Activated CD4-positive, alpha-beta T cell treated with anti-CD3 and anti-CD28 coated beads for 36 hours (primary cell): ENCODE measurements around the gene CCDC136. TPM values are rescaled to one million over a fixed set of nuclear protein-coding genes. Genes with fewer than 3 reads are reported as not detected.

Experiments used
- ATAC-seq: fragments of 200-7000 bp; cut with Tn5 transposase; one replicate; pipeline ENCODE4 v1.10.0; 2021; ENCODE audit warnings: mild to moderate bottlenecking, moderate library complexity
- CTCF ChIA-PET: fragments of 350-600 bp; sonication (Branson Sonifier 250); formaldehyde crosslinking; loops from one replicate; lab custom pipeline; 2021; ENCODE audit warnings: antibody characterized with exemption; lab: Charles Lee
- POLR2A ChIA-PET: fragments of 350-600 bp; sonication (Branson Sonifier 250); formaldehyde crosslinking; loops from one replicate; lab custom pipeline; 2021; ENCODE audit warnings: antibody characterized with exemption, inconsistent platforms; lab: Charles Lee
- DNase-seq: peaks from one replicate; pipeline ENCODE4 v3.0.0-alpha.2; 2020
- H3K27ac Mint-ChIP-seq: one replicate; pipeline ENCODE4 v1.8.0; 2021; ENCODE audit warnings: mixed read lengths
- H3K27me3 Mint-ChIP-seq: one replicate; pipeline ENCODE4 v1.8.0; 2021; ENCODE audit warnings: mixed read lengths
- H3K36me3 Mint-ChIP-seq: one replicate; pipeline ENCODE4 v1.8.0; 2021; ENCODE audit warnings: low read depth, mixed read lengths
- H3K4me1 Mint-ChIP-seq: one replicate; pipeline ENCODE4 v1.8.0; 2021; ENCODE audit warnings: mixed read lengths
- H3K4me3 Mint-ChIP-seq: one replicate; pipeline ENCODE4 v1.8.0; 2021; ENCODE audit warnings: mild to moderate bottlenecking, moderate library complexity, mixed read lengths
- H3K9me3 Mint-ChIP-seq: one replicate; pipeline ENCODE4 v1.8.0; 2021; ENCODE audit warnings: low read depth, mixed read lengths
- intact Hi-C, 2 experiments: fragments of 100-400 bp; cut with DNase I in 1 of 2; cut with micrococcal nuclease in 1 of 2; formaldehyde crosslinking; loops; one replicate each; pipeline versions ENCODE4 v1.14.2 to v1.15.1; 2022 to 2024; cut with DNase I, micrococcal nuclease
- total RNA-seq, 2 experiments: library from RNA; stranded (reverse); gene quantifications; one replicate each; pipeline ENCODE4 v1.2.3, GENCODE V29; 2021

The CCDC136 gene
- total RNA-seq, 2 experiments from 2014 or later = 6.9 to 7.7 TPM

DNA sequence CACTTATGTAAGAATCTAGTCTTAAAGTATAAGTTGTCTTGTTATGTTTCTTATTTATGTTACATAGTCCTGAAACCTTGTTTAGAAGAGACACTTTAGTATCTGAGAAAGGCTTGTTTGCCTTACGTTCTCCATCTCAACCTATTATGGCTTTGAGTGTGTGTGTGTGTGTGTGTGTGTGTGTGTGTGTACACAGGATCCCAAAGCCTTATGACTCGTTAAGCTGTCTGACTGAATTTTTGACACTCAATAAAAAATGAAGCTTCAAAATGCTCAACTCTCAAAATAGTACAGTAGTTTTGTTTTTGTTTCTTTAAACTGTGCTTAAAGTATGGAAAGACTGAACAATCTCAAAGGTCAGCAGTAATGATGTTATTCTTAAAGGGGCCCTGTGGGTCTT is 34.6 kb upstream of the CCDC136 start:
- POLR2A ChIA-PET = interaction anchor here (0.7 kb wide), 1 partner anchor 1017 kb away, joined by 4 read pairs; no protein-coding TSS in a partner anchor
- Mint-ChIP-seq H3K9me3 (no peaks in the 10 kb centered on the region), H3K36me3 (peaks cover 41% of the 10 kb centered on the region), H3K27me3 (no peaks in the 10 kb centered on the region), H3K27ac (no peak overlapping the region), H3K4me3 (no peak overlapping the region), H3K4me1 (peaks cover 5% of the 10 kb centered on the region)
- DNase-seq (no peak), ATAC-seq (no peak)
- CTCF ChIA-PET = interaction anchor here (0.9 to 1.4 kb wide), 5 partner anchors 15 to 611 kb away, joined by 3 read pairs; no protein-coding TSS in a partner anchor
- intact Hi-C loops = no loop called here

DNA sequence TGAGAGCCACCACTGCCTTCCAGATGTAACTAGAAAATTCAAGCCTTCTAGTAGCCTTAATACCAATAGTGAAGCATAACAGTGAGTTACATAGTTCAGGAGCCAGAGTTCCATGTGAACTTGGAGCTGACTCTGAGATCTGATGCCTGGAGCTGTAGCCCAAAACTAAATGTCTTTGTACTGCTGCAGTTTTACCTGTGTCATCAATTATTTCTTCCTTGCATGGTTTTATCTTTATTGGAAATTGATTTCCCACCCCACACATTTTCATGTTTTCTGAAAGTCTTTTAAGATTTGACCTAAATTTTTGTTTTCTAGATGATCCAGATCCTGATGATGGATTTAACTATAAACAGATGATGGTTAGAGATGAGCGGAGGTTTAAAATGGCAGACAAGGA is 33.2 kb upstream of the CCDC136 start:
- ChIA-PET CTCF (interaction anchor here (0.6 kb wide), 1 partner anchor 125 kb away, joined by 3 read pairs; no protein-coding TSS in a partner anchor), POLR2A (interaction anchor here (0.6 to 1.4 kb wide), 2 partner anchors 19 to 526 kb away, joined by 3 to 4 read pairs; partner anchors contain the start of gene CALU)
- ATAC-seq (no peak), DNase-seq (no peak)
- H3K27me3 Mint-ChIP-seq = no peaks in the 10 kb centered on the region
- no peaks in the 10 kb centered on the region for H3K9me3 Mint-ChIP-seq
- H3K27ac Mint-ChIP-seq = no peak overlapping the region
- peaks cover 39% of the 10 kb centered on the region for H3K36me3 Mint-ChIP-seq
- no peak overlapping the region for H3K4me3 Mint-ChIP-seq
- intact Hi-C loops = no loop called here
- H3K4me1 Mint-ChIP-seq = peaks cover 5% of the 10 kb centered on the region

DNA sequence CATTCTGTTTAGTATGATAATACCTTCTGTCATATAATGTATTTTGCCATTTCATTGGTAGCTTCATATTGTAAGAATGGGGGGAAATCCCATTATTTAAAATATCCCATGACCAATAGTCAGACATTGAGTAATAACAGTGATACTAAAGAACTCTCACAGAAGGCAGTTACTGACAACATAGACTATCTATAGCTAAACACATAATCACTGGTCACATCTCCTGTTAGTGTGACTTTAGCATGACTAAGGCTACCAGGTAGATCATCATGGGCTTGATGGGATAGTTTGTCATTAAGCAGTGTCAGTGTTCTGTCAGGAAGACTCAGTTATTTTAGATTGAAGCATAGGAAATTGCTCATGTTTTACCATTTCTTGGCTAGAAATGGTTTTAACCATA is 32.5 kb upstream of the CCDC136 start:
- ChIA-PET CTCF (interaction anchor here (0.6 kb wide), 1 partner anchor 35 kb away, joined by 3 read pairs; no protein-coding TSS in a partner anchor), POLR2A (interaction anchor here (1.4 kb wide), 1 partner anchor 20 kb away, joined by 4 read pairs; the partner anchor contains the start of gene CALU)
- ATAC-seq = peak; percentile 60
- no peak for DNase-seq
- Mint-ChIP-seq H3K27me3 (no peaks in the 10 kb centered on the region), H3K4me3 (no peak overlapping the region), H3K9me3 (no peaks in the 10 kb centered on the region), H3K27ac (no peak overlapping the region), H3K36me3 (peaks cover 37% of the 10 kb centered on the region), H3K4me1 (peaks cover 5% of the 10 kb centered on the region)
- intact Hi-C loops = no loop called here

DNA sequence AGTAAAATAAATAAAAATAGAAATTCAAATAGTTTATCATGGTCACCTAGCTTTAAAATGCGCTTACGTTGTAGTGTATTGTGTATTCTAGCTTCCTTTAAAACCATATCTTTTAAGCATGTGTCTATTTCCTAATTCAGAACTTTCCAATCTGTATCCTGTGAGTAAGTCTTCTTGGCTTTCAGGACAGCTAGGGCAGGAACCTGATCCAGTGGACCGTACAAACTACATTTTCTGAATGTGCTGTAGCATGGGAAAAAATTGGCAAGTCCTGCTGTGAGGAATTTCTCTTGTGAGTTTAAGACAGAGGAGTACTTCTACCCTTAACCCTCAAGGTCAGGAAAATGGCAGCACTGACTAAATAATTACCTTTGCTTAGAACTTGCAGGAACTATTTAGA is 28.2 kb upstream of the CCDC136 start:
- no peaks in the 10 kb centered on the region for H3K27me3 Mint-ChIP-seq
- no peak overlapping the region for H3K27ac Mint-ChIP-seq
- intact Hi-C loops = no loop called here
- DNase-seq (no peak), ATAC-seq (no peak)
- ChIA-PET CTCF (no interaction called here), POLR2A (interaction anchor here (0.6 kb wide), 1 partner anchor 11 kb away, joined by 4 read pairs; no protein-coding TSS in a partner anchor)
- no peaks in the 10 kb centered on the region for H3K4me1 Mint-ChIP-seq
- H3K4me3 Mint-ChIP-seq = no peak overlapping the region
- H3K36me3 Mint-ChIP-seq = peaks cover 35% of the 10 kb centered on the region
- H3K9me3 Mint-ChIP-seq = no peaks in the 10 kb centered on the region

DNA sequence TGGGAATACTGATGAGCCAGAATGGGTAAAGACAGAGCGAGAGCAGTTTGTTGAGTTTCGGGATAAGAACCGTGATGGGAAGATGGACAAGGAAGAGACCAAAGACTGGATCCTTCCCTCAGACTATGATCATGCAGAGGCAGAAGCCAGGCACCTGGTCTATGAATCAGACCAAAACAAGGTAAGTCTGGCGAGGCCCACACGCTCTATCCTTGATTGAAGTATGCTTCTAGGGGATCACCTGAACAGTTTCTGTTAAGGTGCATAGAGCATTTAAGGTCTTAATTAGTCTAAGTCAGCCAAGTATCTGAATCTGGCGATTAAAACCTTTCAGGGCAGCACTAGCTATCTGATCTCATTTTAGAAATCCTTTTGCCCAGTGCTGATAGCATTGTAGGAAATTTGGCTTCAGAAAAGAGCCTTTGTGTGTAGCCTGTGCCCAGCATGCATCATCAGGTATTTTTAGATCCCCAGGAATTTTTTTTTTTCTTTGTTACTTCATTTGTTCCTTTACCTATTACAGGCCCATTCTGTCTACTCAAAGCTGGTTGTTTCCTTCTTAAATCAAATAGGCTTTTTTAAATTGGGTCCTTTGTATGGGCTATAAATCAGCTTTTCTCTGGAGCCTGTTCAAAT is 24.2 kb upstream of the CCDC136 start:
- no peaks in the 10 kb centered on the region for H3K4me1 Mint-ChIP-seq
- H3K27ac Mint-ChIP-seq = no peak overlapping the region
- intact Hi-C loops = no loop called here
- CTCF ChIA-PET = interaction anchor here (0.7 kb wide), 1 partner anchor 19 kb away, joined by 3 read pairs; no protein-coding TSS in a partner anchor
- H3K4me3 Mint-ChIP-seq = no peak overlapping the region
- peaks cover 48% of the 10 kb centered on the region for H3K36me3 Mint-ChIP-seq
- ATAC-seq = no peak
- DNase-seq = no peak
- no peaks in the 10 kb centered on the region for H3K9me3 Mint-ChIP-seq
- H3K27me3 Mint-ChIP-seq = no peaks in the 10 kb centered on the region
- POLR2A ChIA-PET = no interaction called here

DNA sequence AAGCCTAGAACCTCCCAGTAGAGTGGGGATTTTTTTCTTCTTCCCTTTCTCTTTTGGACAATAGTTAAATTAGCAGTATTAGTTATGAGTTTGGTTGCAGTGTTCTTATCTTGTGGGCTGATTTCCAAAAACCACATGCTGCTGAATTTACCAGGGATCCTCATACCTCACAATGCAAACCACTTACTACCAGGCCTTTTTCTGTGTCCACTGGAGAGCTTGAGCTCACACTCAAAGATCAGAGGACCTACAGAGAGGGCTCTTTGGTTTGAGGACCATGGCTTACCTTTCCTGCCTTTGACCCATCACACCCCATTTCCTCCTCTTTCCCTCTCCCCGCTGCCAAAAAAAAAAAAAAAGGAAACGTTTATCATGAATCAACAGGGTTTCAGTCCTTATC is 21.5 kb upstream of the CCDC136 start:
- Mint-ChIP-seq H3K27me3 (no peaks in the 10 kb centered on the region), H3K36me3 (peaks cover 60% of the 10 kb centered on the region), H3K9me3 (no peaks in the 10 kb centered on the region), H3K4me3 (no peak overlapping the region), H3K4me1 (no peaks in the 10 kb centered on the region), H3K27ac (no peak overlapping the region)
- intact Hi-C loops = no loop called here
- POLR2A ChIA-PET = no interaction called here
- ATAC-seq (no peak), DNase-seq (no peak)
- CTCF ChIA-PET = interaction anchor here (0.7 to 1.1 kb wide), 2 partner anchors 9 to 17 kb away, joined by 3 read pairs; no protein-coding TSS in a partner anchor

DNA sequence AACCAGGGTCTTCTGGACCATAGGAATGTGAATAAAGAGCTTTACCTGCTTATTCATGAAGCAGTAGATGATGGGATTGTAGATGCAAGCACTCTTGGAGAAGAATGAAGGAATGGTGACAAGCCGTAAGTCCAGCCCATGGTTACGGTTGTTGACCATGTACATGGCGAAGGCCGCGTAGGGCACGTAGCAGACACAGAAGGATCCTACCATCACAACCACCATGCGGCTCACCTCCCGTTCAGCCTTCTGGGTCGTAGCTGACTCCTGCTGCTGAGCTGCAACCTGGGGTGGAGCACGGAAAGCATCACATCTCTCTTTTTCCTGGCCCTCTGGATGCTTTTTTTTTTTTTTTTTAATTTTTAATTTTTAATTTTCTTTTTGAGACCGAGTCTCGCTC is 18.2 kb upstream of the CCDC136 start:
- Mint-ChIP-seq H3K27ac (no peak overlapping the region), H3K36me3 (peaks cover 46% of the 10 kb centered on the region)

DNA sequence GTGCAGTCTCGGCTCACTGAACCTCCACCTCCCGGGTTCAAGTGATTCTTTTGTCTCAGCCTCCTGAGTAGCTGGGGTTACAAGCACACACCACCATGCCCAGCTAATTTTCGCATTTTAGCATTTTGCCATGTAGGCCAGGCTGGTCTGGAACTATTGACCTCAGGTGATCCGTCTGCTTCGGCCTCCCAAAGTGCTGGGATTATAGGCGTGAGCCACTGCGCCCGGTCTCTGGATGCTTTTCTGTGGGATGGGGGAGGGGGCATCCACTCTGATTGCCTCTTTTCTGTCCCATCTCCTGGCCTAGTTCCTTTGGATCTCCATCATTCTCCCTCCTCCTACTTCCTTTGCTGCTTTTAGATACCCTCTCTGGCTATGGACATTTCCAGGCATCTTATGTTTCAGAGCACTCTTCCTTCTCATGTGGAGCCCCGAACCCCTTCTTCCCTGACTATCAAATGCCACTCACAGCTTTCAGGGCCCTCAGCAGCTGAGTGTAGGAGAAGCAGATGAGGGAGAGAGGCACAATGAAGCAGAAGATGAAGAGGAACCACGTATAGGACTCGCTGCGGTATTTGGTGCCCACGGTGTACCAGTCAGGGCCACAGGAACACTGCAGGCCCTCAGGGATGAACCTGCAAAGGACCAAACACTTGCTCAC is 17.6 kb upstream of the CCDC136 start:
- no peaks in the 10 kb centered on the region for H3K27me3 Mint-ChIP-seq
- ATAC-seq = no peak
- ChIA-PET CTCF (interaction anchor here (0.5 kb wide), 1 partner anchor 77 kb away, joined by 3 read pairs; no protein-coding TSS in a partner anchor), POLR2A (no interaction called here)
- intact Hi-C loops = no loop called here
- peaks cover 42% of the 10 kb centered on the region for H3K36me3 Mint-ChIP-seq
- no peak for DNase-seq
- peaks cover 17% of the 10 kb centered on the region for H3K9me3 Mint-ChIP-seq
- H3K4me3 Mint-ChIP-seq = no peak overlapping the region
- H3K4me1 Mint-ChIP-seq = peaks cover 13% of the 10 kb centered on the region
- H3K27ac Mint-ChIP-seq = no peak overlapping the region

More for the DNA sequence above, 18.2 kb upstream of the CCDC136 start:
- ATAC-seq (no peak), DNase-seq (no peak)
- ChIA-PET POLR2A (no interaction called here), CTCF (no interaction called here)
- Mint-ChIP-seq H3K9me3 (peaks cover 17% of the 10 kb centered on the region), H3K4me1 (peaks cover 13% of the 10 kb centered on the region), H3K4me3 (no peak overlapping the region), H3K27me3 (no peaks in the 10 kb centered on the region)
- intact Hi-C loops = no loop called here

DNA sequence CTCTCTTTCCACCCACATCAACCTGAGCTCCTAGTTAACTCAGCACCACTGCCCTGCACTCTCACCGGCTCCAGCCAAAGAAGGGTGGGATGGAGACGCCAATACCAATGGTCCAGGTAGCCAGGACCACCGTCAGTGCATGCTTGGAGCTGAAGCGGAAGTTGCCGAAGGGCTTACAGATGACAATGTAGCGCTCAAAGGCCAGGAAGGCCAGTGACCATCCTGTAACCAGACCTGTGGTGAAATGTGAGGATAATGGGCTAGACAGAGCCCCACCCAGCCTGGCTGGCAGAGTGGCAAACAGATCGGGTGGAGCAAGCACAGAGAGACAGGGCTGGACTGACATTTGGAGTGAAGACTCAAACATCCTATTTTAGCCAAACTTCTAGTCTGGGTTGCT is 16.8 kb upstream of the CCDC136 start:
- CTCF ChIA-PET = interaction anchor here (0.5 kb wide), 1 partner anchor 78 kb away, joined by 3 read pairs; no protein-coding TSS in a partner anchor
- Mint-ChIP-seq H3K36me3 (peaks cover 34% of the 10 kb centered on the region), H3K4me1 (peaks cover 13% of the 10 kb centered on the region)

DNA sequence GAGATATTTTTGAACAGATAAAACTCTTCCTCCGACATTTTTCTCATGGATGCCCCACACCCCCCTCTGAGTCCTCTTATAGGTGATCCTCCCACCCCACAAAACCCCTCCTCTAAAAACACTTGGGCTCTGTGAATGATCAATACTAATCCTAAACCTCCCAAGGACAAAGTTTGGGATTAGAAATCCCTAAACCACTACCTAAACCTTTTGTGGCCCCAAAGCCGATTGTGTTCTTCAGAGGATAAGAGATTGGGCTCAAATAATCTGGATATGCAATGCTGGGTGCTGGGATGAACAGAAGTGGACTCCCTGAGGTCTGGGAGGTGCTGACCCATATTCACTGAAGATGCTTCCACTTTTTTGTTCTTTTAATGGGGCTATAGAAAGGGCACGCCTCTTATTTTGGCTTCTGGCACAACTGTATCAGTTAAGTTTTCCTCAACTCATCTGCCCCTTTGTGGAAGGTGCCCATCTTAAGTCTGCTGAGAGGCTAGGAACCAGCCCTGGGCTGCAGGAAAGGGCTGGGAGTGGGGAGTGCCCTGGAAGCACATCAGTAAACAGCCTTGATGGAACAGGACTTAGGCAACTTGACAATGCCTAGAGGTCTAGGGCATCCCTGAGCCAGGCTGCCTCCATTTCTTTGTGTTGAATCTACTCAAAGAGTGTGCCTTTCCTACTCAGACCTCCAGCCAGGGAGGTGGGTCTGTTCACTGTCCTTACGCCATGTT is 15.9 kb upstream of the CCDC136 start, which contains the start of gene OPN1SW:
Gene OPN1SW (minus strand): TSS at position 51 of the 731 bp plus-strand sequence. CDS start 13 bp downstream, at position 38.
- intact Hi-C loops = no loop called here
- POLR2A ChIA-PET = no interaction called here
- CTCF ChIA-PET = interaction anchor here (0.6 kb wide), 1 partner anchor 15 kb away, joined by 3 read pairs; no protein-coding TSS in a partner anchor
- peaks cover 17% of the 10 kb centered on the region for H3K9me3 Mint-ChIP-seq
- ATAC-seq = no peak
- no peak within 1 kb of the TSS for H3K27ac Mint-ChIP-seq
- DNase-seq = no peak
- H3K36me3 Mint-ChIP-seq = peaks cover 30% of the 10 kb centered on the region
- no peaks in the 10 kb centered on the region for H3K27me3 Mint-ChIP-seq
- H3K4me1 Mint-ChIP-seq = peaks cover 13% of the 10 kb centered on the region
- no peak within 1 kb of the TSS for H3K4me3 Mint-ChIP-seq

More for the DNA sequence above, 16.8 kb upstream of the CCDC136 start:
- DNase-seq = no peak
- Mint-ChIP-seq H3K27ac (no peak overlapping the region), H3K9me3 (peaks cover 17% of the 10 kb centered on the region), H3K27me3 (no peaks in the 10 kb centered on the region), H3K4me3 (no peak overlapping the region)
- POLR2A ChIA-PET = no interaction called here
- ATAC-seq = no peak
- intact Hi-C loops = no loop called here
